Right lobe of liver (tissue), 6 donors: ENCODE data around the gene PRRG4. TPM values are rescaled to one million over a fixed set of nuclear protein-coding genes. Genes with fewer than 3 reads are reported as not detected.
"Not testable (repeated sequence)": the region's sequence is repeated elsewhere in the genome, so short reads cannot be mapped to it uniquely, and the experiment has no call there.

ENCODE experiments used
- ATAC-seq, 4 donors: fragments of 200-7000 bp; cut with Tn5 transposase; one replicate each; pipeline ENCODE4 v1.9.1; 2020; ENCODE audit warnings: mild to moderate bottlenecking in 4 of 4, moderate library complexity in 4 of 4
- DNase-seq, 3 donors: peaks; one replicate each; pipeline ENCODE4 v3.0.0-alpha.2; 2020
- H3K27ac ChIP-seq, 3 donors: fragments of 200-600 bp; one replicate each; pipeline ENCODE4 v1.8.0; 2022
- H3K27me3 ChIP-seq, 2 donors: fragments of 200-600 bp; one replicate each; pipeline ENCODE4 v1.8.0; 2022
- H3K36me3 ChIP-seq, 4 donors: fragments of 200-600 bp; sonication (generic) in 1 of 4; one replicate each; pipeline versions ENCODE4 v1.5.1 to v1.8.0; 2017 to 2022; ENCODE audit warnings: control low read depth in 1 of 4
- H3K4me1 ChIP-seq, 4 donors: fragments of 200-600 bp; sonication (generic) in 1 of 4; one replicate each; pipeline versions ENCODE4 v1.5.1 to v1.8.0; 2017 to 2022; ENCODE audit warnings: control low read depth in 1 of 4
- H3K4me3 ChIP-seq, 3 donors: fragments of 200-600 bp; one replicate each; pipeline ENCODE4 v1.8.0; 2022
- H3K9me3 ChIP-seq, 4 donors: fragments of 200-600 bp; sonication (generic) in 1 of 4; one replicate each; pipeline versions ENCODE4 v1.5.1 to v1.8.0; 2017 to 2022; ENCODE audit warnings: control low read depth in 1 of 4
- POLR2A ChIP-seq: fragments of 450-650 bp; IDR thresholded peaks from one replicate; pipeline ENCODE4 v1.6.1; 2017; ENCODE audit warnings: antibody characterized with exemption, mild to moderate bottlenecking
- WGBS: methylation state at CpG from one replicate; pipeline ENCODE4 v1.1.6; 2018; ENCODE audit warnings: low coverage, low lambda C conversion rate; ENCODE audit not compliant: insufficient coverage; ENCODE audit errors: missing lambda C conversion rate; 5-methylcytosine and 5-hydroxymethylcytosine counted together
- intact Hi-C, 2 donors: fragments of 100-400 bp; cut with DNase I; formaldehyde crosslinking; loops; one replicate each; pipeline versions ENCODE4 v1.11.2 to v1.14.1; 2022
- total RNA-seq, 6 experiments: library from RNA; depleted of rRNA in 2 of 6; stranded (reverse); fragments of >200 nt in 2 of 6; fragmentation: NEBNext Ultra II Directional in 3 of 6; extraction: Animal tissue kit (Norgen Biotek cat#: 25700) in 3 of 6; gene quantifications; one replicate each; pipeline versions ENCODE4 v1.1.0 to v1.2.4, GENCODE V29; 2016 to 2023
- TF ChIP-seq, protein P1 (sequence below), 4 donors: fragments of 200-600 bp in 3 of 4; fragments of 450-650 bp in 1 of 4; IDR thresholded peaks; one replicate each; pipeline versions ENCODE4 v1.5.1 to v1.8.0; 2016 to 2022; ENCODE audit warnings: antibody characterized with exemption in 4 of 4, mild to moderate bottlenecking in 2 of 4
- donor health status: DM: no; HTN: yes; CAD: no.
- donor health status: DM: no; HTN: no; CAD: no.
- donor health status: DM: no; HTN: no; CAD: no.
- donor health status: DM: no; HTN: yes; CAD: no.
- donor health status: DM: no; HTN: yes; CAD: no.

PRRG4 gene
- total RNA-seq, 6 experiments from 2014 or later: 4.7 to 13.6 (median 9.5) TPM

DNA sequence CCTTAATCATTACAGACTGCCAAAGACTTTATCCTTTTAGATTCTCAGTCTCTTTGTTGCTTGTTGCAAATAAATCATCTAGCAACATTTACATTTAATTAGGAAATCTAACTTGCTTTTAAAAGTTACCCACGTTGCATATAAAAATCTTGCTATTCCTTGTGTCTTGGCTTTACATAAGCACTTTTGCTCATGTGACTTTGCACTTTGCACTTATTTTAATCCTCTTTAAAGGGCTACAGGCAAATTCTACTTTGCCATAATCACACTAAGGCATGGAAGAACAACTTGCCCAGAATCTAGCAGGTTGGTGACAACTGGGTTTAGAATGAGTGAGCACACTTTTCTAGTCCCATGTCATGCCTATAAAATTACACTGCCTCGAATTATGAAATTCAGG lies 25.9 kb downstream of the PRRG4 start:
- WGBS: 48% methylated on average over 2 of the region's 2 CpGs
- intact Hi-C loops: no loop called here

DNA sequence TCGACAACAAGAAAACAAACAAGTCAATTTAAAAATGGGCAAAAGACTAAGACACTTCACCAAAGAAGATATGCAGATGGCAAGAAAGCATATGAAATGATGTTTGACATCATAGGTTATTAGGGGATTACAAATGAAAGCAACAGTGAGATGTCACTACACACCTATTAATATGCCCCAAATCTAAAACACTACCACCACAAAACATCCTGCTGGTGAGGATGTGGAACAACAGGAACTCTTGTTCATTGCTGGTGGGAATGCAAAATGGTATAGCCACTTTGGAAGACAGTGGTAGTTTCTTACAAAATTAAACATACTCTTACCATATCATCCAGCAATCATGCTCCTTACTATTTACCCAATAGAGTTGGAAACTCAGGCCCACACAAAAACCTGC lies 29.0 kb downstream of the PRRG4 start:
- Histone ChIP-seq H3K9me3 (no peaks in the 10 kb centered on the region), H3K36me3 (no peaks in the 10 kb centered on the region), H3K4me3 (no peak overlapping the region), H3K27me3 (no peaks in the 10 kb centered on the region), H3K27ac (no peak overlapping the region), H3K4me1 (peaks cover 0 to 22% (median 0%) of the 10 kb centered on the region in 4 donors)
- DNase-seq: no peak
- no peak for TF ChIP-seq POLR2A
- TF ChIP-seq, protein P1, sequence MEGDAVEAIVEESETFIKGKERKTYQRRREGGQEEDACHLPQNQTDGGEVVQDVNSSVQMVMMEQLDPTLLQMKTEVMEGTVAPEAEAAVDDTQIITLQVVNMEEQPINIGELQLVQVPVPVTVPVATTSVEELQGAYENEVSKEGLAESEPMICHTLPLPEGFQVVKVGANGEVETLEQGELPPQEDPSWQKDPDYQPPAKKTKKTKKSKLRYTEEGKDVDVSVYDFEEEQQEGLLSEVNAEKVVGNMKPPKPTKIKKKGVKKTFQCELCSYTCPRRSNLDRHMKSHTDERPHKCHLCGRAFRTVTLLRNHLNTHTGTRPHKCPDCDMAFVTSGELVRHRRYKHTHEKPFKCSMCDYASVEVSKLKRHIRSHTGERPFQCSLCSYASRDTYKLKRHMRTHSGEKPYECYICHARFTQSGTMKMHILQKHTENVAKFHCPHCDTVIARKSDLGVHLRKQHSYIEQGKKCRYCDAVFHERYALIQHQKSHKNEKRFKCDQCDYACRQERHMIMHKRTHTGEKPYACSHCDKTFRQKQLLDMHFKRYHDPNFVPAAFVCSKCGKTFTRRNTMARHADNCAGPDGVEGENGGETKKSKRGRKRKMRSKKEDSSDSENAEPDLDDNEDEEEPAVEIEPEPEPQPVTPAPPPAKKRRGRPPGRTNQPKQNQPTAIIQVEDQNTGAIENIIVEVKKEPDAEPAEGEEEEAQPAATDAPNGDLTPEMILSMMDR (IDR thresholded peaks at IDR 0.05): no peak
- no peak for ATAC-seq
- WGBS: 53% methylated on average over 1 of the region's 1 CpG
- intact Hi-C loops: no loop called here

More for the DNA sequence above, 25.9 kb downstream of the PRRG4 start:
- no peaks in the 10 kb centered on the region for H3K9me3 ChIP-seq
- DNase-seq (no peak), ATAC-seq (no peak)
- no peak overlapping the region for H3K27ac ChIP-seq
- no peaks in the 10 kb centered on the region for H3K36me3 ChIP-seq
- peaks cover 0 to 8% (median 0%) of the 10 kb centered on the region in 4 donors for H3K4me1 ChIP-seq
- no peak for TF ChIP-seq POLR2A
- TF ChIP-seq, protein P1 (IDR thresholded peaks at IDR 0.05): no peak
- H3K4me3 ChIP-seq: no peak overlapping the region
- H3K27me3 ChIP-seq: no peaks in the 10 kb centered on the region

DNA sequence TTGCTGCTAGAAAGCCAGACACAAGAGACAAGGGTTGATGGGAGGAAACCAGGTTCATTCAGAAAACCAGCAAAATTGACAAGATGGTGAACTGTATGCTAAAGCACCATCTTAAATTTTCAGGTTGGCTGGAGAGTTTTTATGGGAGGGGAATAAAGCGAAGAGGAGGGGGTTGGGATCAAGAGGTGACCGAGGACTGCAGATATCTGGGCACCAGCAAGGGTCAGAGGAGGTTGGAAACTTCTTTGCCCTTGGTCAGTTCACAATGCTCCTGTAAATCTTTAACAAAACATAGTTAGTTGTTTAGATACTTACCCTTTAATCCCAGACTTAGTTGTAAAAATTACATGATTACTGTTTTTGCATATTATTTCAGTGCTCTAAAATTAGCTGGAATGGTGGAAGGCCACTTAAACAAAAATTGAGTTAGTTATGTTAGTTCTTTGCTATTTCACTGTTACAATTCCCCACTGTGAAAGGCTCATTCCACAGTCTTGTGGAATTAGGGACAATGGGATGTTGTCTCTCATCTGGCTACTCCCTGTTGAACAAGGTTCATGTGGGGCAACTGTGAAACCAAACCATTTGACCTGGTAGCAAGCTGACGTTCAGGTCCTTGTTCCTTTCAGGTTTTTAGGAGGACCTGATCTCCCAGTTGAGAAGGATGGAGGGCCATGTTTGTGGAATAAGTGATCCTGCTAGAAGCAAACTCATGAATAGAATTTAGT lies 32.3 kb downstream of the PRRG4 start:
- no peak for DNase-seq
- Histone ChIP-seq H3K27me3 (no peaks in the 10 kb centered on the region), H3K9me3 (no peaks in the 10 kb centered on the region), H3K4me3 (no peak overlapping the region), H3K4me1 (peaks cover 0 to 15% (median 0%) of the 10 kb centered on the region in 4 donors), H3K36me3 (no peaks in the 10 kb centered on the region), H3K27ac (peak overlapping the region in 1 of 3 donors; percentile 24)
- intact Hi-C loops: no loop called here
- WGBS: 40% methylated on average over 3 of the region's 3 CpGs
- TF ChIP-seq, protein P1 (IDR thresholded peaks at IDR 0.05): no peak
- no peak for TF ChIP-seq POLR2A
- ATAC-seq: peak in 3 of 4 donors; percentile 32 to 91 (median 50)

DNA sequence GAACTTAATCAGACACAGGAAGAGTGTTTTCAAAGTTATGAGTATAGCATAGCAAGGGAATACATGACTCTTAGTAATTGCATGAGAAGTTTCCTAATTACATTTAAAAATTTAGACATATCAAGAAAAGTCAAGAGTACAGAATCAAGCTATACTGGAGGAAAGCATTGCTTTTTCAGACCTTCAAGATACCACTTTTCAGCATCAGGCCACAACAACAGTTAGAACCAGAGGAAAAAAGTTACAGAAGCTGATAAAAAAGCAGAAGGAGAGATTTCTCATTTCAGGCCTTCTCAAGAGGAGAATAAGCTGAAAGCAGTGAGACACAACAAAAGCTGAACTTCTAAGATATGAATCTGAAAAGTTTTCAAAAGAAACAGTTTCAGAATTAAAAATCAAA lies 34.8 kb downstream of the PRRG4 start:
- Histone ChIP-seq H3K9me3 (no peaks in the 10 kb centered on the region), H3K4me1 (peaks cover 0 to 15% (median 0%) of the 10 kb centered on the region in 4 donors), H3K27ac (no peak overlapping the region), H3K27me3 (no peaks in the 10 kb centered on the region), H3K36me3 (no peaks in the 10 kb centered on the region), H3K4me3 (no peak overlapping the region)
- ATAC-seq (no peak), DNase-seq (no peak)
- TF ChIP-seq, protein P1 (IDR thresholded peaks at IDR 0.05): no peak
- no peak for TF ChIP-seq POLR2A
- intact Hi-C loops: no loop called here

DNA sequence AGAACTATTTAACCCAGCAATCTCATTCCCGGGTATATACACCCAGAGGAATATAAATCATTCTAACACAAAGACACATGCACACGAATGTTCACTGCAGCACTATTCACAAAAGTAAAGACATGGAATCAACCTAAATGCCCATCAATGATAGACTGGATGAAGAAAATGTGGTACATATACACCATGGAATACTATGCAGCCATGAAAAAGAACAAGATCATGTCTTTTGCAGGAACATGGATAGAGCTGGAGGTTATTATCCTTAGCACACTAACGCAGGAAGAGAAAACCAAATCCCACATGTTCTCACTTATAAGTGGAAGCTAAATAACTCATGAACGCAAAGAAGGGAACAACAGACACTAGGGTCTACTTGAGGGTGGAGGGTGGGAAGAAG lies 39.0 kb downstream of the PRRG4 start:
- H3K4me3 ChIP-seq, H3K27me3 ChIP-seq, DNase-seq, ATAC-seq, intact Hi-C loops, H3K9me3 ChIP-seq, H3K27ac ChIP-seq, H3K4me1 ChIP-seq, H3K36me3 ChIP-seq: not testable (repeated sequence)
- 60% methylated on average over 4 of the region's 4 CpGs for WGBS
